Measurements from ENCODE around the gene DAZAP1.

- TF ChIP-seq YY1 (IDR thresholded peaks at IDR 0.05; ENCODE audit: insufficient read depth, insufficient read length) (no peak), SUZ12 (IDR thresholded peaks at IDR 0.05; ENCODE audit: extremely low read depth, insufficient read depth, insufficient read length) (no peak), ZNF274 (IDR thresholded peaks at IDR 0.05; ENCODE audit: low read depth, low read length) (no peak)
Measured at GRCh38 chr19:1374250-1374577, 33.2 kb upstream of the DAZAP1 start.
